Osteocyte (in vitro differentiated cells): Measurements from ENCODE around the gene TFDP1. TPM values are rescaled to one million over a fixed set of nuclear protein-coding genes. Genes with fewer than 3 reads are reported as not detected.

Experiments used
- DNase-seq: peaks from one replicate; pipeline ENCODE4 v3.0.0; 2021; ENCODE audit warnings: mixed read lengths; ENCODE audit not compliant: unreplicated experiment; ENCODE audit errors: extremely low spot score
- H3K27ac Mint-ChIP-seq: one replicate; pipeline ENCODE4 v1.8.0; 2021; ENCODE audit warnings: mild to moderate bottlenecking, mixed read lengths; ENCODE audit not compliant: unreplicated experiment
- H3K27me3 Mint-ChIP-seq: one replicate; pipeline ENCODE4 v1.8.0; 2021; ENCODE audit warnings: mixed read lengths; ENCODE audit not compliant: unreplicated experiment
- H3K36me3 Mint-ChIP-seq: one replicate; pipeline ENCODE4 v1.8.0; 2021; ENCODE audit warnings: mixed read lengths; ENCODE audit not compliant: unreplicated experiment
- H3K4me1 Mint-ChIP-seq: one replicate; pipeline ENCODE4 v1.8.0; 2021; ENCODE audit warnings: mixed read lengths; ENCODE audit not compliant: unreplicated experiment
- H3K4me3 Mint-ChIP-seq: one replicate; pipeline ENCODE4 v1.8.0; 2021; ENCODE audit warnings: mild to moderate bottlenecking, moderate library complexity, mixed read lengths; ENCODE audit not compliant: unreplicated experiment
- H3K9me3 Mint-ChIP-seq: one replicate; pipeline ENCODE4 v1.8.0; 2021; ENCODE audit warnings: mixed read lengths; ENCODE audit not compliant: unreplicated experiment
- total RNA-seq: library from RNA; stranded (reverse); gene quantifications from 2 replicates; pipeline ENCODE4 v1.2.1, GENCODE V29; 2021
- TF ChIP-seq, protein P1 (sequence below): fragments of 200-600 bp; sonication (generic); IDR thresholded peaks from 2 replicates; pipeline ENCODE4 v1.5.0; 2021; ENCODE audit warnings: antibody characterized with exemption, mild to moderate bottlenecking, moderate library complexity

The TFDP1 gene
- total RNA-seq, 1 donor from 2014 or later: 66.9 TPM

DNA sequence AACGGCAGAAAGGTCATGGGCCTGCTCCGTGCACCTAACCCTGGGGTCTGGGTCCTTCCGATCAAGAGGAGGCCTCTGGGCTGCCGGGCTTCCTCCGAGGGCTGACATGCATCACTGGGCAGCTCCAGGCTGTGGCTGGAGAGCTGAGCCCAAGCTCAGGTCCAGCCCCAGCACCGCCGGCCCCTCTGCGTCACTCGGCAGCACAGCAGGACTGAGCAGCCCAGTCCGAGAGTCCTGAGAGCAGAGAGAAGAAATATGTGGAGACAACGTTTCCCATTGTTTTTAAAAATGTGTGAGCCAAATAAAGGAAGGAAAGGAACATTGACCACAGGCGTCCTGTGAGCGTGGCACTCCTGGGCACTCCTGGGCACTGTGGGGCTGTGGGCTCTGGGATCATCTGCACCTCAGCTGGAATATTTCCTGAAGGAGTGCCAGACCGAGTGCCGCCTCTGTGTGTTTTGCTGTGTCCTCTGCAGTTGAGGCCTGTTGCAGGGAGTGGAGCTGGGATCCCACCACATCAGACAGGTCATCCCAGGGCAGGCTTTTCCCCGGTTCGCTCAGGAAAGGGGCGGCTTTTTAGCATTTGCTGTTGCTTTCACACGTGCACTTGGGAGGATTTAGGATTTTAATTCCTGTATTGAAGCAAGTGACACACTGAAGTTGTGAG is 37.8 kb upstream of the TFDP1 start:
- peaks cover 36% of the 10 kb centered on the region for H3K4me1 Mint-ChIP-seq

DNA sequence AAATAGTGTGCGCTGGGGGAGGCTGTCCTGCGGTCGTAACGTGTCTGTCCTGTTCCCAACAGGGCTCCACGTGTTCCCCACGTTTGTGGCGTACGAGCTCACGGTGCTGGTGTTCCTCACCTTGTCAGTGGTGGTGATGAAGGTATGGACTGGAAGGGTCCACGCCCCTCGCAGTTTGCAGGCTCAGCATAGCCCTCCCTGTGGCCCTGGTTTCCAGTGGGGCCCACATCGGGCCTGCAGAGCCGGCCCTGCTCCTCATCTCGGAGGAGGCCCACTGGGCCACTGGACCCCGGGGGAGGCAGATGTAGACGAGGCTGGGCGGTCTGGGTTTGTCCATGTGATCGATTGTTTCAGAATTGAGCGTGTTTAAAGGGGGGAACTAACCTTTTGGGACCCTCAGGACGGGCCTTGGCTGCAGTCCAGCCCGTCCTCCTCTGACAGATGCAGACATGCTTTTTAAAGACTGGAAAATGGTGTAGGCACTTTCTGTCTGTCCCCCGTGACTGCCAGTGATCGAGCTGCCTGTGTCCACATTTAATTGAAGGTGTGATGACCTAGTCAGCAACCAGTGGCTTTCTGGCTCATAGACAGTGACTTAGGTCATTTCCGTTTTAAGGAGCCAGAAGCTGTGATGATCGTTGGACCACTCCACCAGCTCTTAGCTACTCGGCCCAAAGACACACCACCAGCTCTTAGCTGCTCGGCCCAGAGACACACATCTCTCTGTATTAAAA is 37.1 kb upstream of the TFDP1 start:
- H3K4me3 Mint-ChIP-seq: no peak overlapping the region
- peaks cover 30% of the 10 kb centered on the region for H3K36me3 Mint-ChIP-seq
- peaks cover 36% of the 10 kb centered on the region for H3K4me1 Mint-ChIP-seq
- no peak overlapping the region for H3K27ac Mint-ChIP-seq
- H3K27me3 Mint-ChIP-seq: no peaks in the 10 kb centered on the region
- no peaks in the 10 kb centered on the region for H3K9me3 Mint-ChIP-seq
- TF ChIP-seq, protein P1, sequence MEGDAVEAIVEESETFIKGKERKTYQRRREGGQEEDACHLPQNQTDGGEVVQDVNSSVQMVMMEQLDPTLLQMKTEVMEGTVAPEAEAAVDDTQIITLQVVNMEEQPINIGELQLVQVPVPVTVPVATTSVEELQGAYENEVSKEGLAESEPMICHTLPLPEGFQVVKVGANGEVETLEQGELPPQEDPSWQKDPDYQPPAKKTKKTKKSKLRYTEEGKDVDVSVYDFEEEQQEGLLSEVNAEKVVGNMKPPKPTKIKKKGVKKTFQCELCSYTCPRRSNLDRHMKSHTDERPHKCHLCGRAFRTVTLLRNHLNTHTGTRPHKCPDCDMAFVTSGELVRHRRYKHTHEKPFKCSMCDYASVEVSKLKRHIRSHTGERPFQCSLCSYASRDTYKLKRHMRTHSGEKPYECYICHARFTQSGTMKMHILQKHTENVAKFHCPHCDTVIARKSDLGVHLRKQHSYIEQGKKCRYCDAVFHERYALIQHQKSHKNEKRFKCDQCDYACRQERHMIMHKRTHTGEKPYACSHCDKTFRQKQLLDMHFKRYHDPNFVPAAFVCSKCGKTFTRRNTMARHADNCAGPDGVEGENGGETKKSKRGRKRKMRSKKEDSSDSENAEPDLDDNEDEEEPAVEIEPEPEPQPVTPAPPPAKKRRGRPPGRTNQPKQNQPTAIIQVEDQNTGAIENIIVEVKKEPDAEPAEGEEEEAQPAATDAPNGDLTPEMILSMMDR: no peak
- DNase-seq: peak; percentile 67

More for the DNA sequence above, 37.8 kb upstream of the TFDP1 start:
- no peaks in the 10 kb centered on the region for H3K9me3 Mint-ChIP-seq
- peaks cover 29% of the 10 kb centered on the region for H3K36me3 Mint-ChIP-seq
- no peaks in the 10 kb centered on the region for H3K27me3 Mint-ChIP-seq
- TF ChIP-seq, protein P1: no peak
- H3K4me3 Mint-ChIP-seq: no peak overlapping the region
- peak overlapping the region; percentile 68 for H3K27ac Mint-ChIP-seq
- peak; percentile 81 for DNase-seq

DNA sequence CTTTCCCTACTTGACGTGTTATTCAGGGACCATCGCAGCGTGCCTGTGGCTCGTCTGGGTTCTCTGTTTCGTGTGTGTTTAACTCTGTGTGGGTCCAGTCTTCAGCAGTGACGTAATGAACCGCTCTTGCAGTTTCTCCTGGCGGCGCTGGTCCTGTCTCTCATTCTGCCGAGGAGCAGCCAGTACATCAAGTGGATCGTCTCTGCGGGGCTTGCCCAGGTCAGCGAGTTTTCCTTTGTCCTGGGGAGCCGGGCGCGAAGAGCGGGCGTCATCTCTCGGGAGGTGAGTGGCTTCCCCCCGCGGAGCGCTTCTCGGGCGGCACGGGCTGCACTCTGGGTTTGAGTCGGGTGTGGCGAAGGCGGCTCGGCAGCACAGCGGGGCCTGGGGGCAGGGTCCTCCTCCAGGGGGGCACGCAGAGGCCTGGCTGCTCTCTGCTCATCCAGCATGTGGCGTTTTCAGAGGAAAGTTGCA is 36.3 kb upstream of the TFDP1 start:
- Mint-ChIP-seq H3K4me3 (no peak overlapping the region), H3K27ac (no peak overlapping the region), H3K27me3 (no peaks in the 10 kb centered on the region), H3K36me3 (peaks cover 35% of the 10 kb centered on the region), H3K9me3 (no peaks in the 10 kb centered on the region), H3K4me1 (peaks cover 36% of the 10 kb centered on the region)
- TF ChIP-seq, protein P1: no peak
- DNase-seq: peak; percentile 85

DNA sequence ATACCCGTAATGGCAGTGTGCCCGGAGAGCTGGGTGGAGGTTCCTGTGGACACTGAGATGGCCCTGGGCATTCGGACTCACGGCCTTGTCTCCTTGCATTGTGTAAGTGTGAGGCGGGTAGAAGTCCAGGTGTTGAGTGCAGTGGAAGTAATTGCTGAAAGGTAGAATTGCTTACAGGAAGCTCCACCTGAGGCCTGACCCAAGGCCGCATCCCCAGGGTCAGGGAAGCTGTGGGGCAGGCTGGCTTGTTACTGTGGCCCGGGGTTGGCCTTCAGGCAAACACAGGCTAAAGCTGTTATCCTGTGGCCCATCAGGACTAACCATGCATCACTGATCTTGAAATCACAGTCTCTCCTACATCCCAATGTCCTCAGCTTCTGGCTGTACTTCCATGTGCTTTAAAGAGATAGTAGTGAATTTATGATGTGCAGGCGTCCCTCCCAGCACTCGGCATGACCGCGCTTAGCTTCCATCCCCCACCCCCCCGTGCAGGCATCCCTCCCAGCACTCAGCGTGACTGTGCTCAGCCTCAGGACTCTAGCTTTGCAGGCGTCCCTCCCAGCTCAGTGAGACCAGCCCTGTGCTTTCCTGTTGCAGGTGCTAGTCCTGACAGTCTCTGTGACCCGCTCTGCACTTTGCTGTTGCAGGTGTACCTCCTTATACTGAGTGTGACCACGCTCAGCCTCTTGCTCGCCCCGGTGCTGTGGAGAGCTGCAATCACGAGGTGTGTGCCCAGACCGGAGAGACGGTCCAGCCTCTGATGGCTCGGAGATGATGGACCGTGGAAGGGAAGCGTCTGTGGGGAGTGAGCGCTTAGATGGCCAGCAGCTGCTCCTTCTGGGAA is 35.6 kb upstream of the TFDP1 start:
- no peak for DNase-seq
- peaks cover 30% of the 10 kb centered on the region for H3K4me1 Mint-ChIP-seq
- no peaks in the 10 kb centered on the region for H3K27me3 Mint-ChIP-seq
- H3K4me3 Mint-ChIP-seq: no peak overlapping the region
- H3K27ac Mint-ChIP-seq: no peak overlapping the region
- TF ChIP-seq, protein P1: no peak
- peaks cover 33% of the 10 kb centered on the region for H3K36me3 Mint-ChIP-seq
- no peaks in the 10 kb centered on the region for H3K9me3 Mint-ChIP-seq
